ENCODE results near the gene PDE4A. TPM values are rescaled to one million over a fixed set of nuclear protein-coding genes. Genes with fewer than 3 reads are reported as not detected.

Gene PDE4A
- total and polyA plus RNA-seq, 2 of the 13 experiments (the other 11 are each of a cell fraction or from before 2014, with no cell fraction given), result 1.1 to 4.1 TPM

GRCh38 chr19:10499550-10500246 is 79.4 kb downstream of the PDE4A start (continued):
- TF ChIP-seq, protein P1, sequence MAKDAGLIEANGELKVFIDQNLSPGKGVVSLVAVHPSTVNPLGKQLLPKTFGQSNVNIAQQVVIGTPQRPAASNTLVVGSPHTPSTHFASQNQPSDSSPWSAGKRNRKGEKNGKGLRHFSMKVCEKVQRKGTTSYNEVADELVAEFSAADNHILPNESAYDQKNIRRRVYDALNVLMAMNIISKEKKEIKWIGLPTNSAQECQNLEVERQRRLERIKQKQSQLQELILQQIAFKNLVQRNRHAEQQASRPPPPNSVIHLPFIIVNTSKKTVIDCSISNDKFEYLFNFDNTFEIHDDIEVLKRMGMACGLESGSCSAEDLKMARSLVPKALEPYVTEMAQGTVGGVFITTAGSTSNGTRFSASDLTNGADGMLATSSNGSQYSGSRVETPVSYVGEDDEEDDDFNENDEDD (CRISPR knock-in tag; IDR thresholded peaks at IDR 0.05; ENCODE audit: borderline replicate concordance), result no peak
- no peak for TF ChIP-seq KDM1A (CRISPR knock-in tag; IDR thresholded peaks at IDR 0.05)
- TF ChIP-seq, protein P2, sequence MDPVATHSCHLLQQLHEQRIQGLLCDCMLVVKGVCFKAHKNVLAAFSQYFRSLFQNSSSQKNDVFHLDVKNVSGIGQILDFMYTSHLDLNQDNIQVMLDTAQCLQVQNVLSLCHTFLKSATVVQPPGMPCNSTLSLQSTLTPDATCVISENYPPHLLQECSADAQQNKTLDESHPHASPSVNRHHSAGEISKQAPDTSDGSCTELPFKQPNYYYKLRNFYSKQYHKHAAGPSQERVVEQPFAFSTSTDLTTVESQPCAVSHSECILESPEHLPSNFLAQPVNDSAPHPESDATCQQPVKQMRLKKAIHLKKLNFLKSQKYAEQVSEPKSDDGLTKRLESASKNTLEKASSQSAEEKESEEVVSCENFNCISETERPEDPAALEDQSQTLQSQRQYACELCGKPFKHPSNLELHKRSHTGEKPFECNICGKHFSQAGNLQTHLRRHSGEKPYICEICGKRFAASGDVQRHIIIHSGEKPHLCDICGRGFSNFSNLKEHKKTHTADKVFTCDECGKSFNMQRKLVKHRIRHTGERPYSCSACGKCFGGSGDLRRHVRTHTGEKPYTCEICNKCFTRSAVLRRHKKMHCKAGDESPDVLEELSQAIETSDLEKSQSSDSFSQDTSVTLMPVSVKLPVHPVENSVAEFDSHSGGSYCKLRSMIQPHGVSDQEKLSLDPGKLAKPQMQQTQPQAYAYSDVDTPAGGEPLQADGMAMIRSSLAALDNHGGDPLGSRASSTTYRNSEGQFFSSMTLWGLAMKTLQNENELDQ (CRISPR knock-in tag; IDR thresholded peaks at IDR 0.05; ENCODE audit: borderline replicate concordance), result no peak
- peak; percentile 50; the same call in 1 of the 2 replicates for TF ChIP-seq ZBTB33 (CRISPR knock-in tag; IDR thresholded peaks at IDR 0.05)
- 0 out of 4 replicates have a peak, but pooled peaks of 1 of the 2 experiments have one; percentile 0 for TF ChIP-seq POLR2A (IDR thresholded peaks at IDR 0.05; ENCODE audit: insufficient read depth in 1 of 2, low read depth in 2 of 2, low read length in 2 of 2)
- no peak for TF ChIP-seq ZNF564 (CRISPR knock-in tag; IDR thresholded peaks at IDR 0.05)
- no peak for TF ChIP-seq TCF12 (IDR thresholded peaks at IDR 0.05)
- TF ChIP-seq TCF12 (CRISPR knock-in tag; IDR thresholded peaks at IDR 0.05), result no peak
- no peak for TF ChIP-seq BCL3 (CRISPR knock-in tag; IDR thresholded peaks at IDR 0.05)
- TF ChIP-seq ZFP37 (CRISPR knock-in tag; IDR thresholded peaks at IDR 0.05; ENCODE audit: borderline replicate concordance), result no peak
- TF ChIP-seq ZNF737 (CRISPR knock-in tag; IDR thresholded peaks at IDR 0.05; ENCODE audit: borderline replicate concordance), result no peak
- TF ChIP-seq ARID2 (CRISPR knock-in tag; IDR thresholded peaks at IDR 0.05; ENCODE audit: borderline replicate concordance), result no peak
- no peak for TF ChIP-seq ZNF224 (CRISPR knock-in tag; IDR thresholded peaks at IDR 0.05)
- no peak for TF ChIP-seq KLF11 (CRISPR knock-in tag; IDR thresholded peaks at IDR 0.05)
- no peak for TF ChIP-seq ZNF614 (CRISPR knock-in tag; IDR thresholded peaks at IDR 0.05; ENCODE audit: borderline replicate concordance)
- TF ChIP-seq ZNF878 (CRISPR knock-in tag; IDR thresholded peaks at IDR 0.05), result no peak
- TF ChIP-seq POLR2G (IDR thresholded peaks at IDR 0.05; ENCODE audit: low read depth, low read length), result no peak
- no peak for TF ChIP-seq RBM39 (IDR thresholded peaks at IDR 0.05; ENCODE audit: low read depth, low read length, poor library complexity, severe bottlenecking)
- no peak for TF ChIP-seq ZNF577 (CRISPR knock-in tag; IDR thresholded peaks at IDR 0.05; ENCODE audit: borderline replicate concordance, low read depth)
- 0 out of 2 replicates have a peak, but pooled peaks have one; percentile 38 for TF ChIP-seq RXRA (CRISPR knock-in tag; IDR thresholded peaks at IDR 0.05)
- TF ChIP-seq ZNF333 (CRISPR knock-in tag; IDR thresholded peaks at IDR 0.05; ENCODE audit: borderline replicate concordance), result no peak
